HEK293 (cell line): ENCODE results near the gene ITGA11.
A peak's percentile ranks its signal among the peaks of the same experiment; 100 is the strongest.

Experiments used
- CTCF ChIA-PET: fragments of 350-600 bp; formaldehyde crosslinking; extraction: SDS; loops from one replicate; lab custom pipeline; 2021; ENCODE audit warnings: antibody characterized with exemption; lab: Yijun Ruan, JAX
- POLR2A ChIA-PET: fragments of 300-600 bp; formaldehyde crosslinking; extraction: SDS; loops from one replicate; lab custom pipeline; 2020; ENCODE audit warnings: antibody characterized with exemption, inconsistent platforms; lab: Yijun Ruan, JAX
- H3K27ac ChIP-seq: fragments of 200-500 bp; sonication (Bioruptor generic); 2 replicates; pipeline ENCODE4 v1.5.1; 2014; ENCODE audit warnings: low read depth, low read length, control low read depth, inconsistent platforms; ENCODE audit errors: extremely low read depth
- H3K36me3 ChIP-seq, 2 experiments: fragments of 200-500 bp in 1 of 2; sonication (Bioruptor generic) in 1 of 2; 1 replicate in 1 of 2; 2 replicates in 1 of 2; pipeline ENCODE4 v1.5.1; 2014 to 2017; ENCODE audit warnings: inconsistent platforms in 2 of 2, low read length in 2 of 2; ENCODE audit not compliant: control insufficient read depth in 2 of 2, insufficient read depth in 1 of 2
- H3K4me1 ChIP-seq: fragments of 200-500 bp; sonication (Bioruptor generic); 2 replicates; pipeline ENCODE4 v1.5.1; 2014; ENCODE audit warnings: mild to moderate bottlenecking, low read length, inconsistent platforms; ENCODE audit not compliant: control insufficient read depth, insufficient read depth
- H3K4me3 ChIP-seq: 2 replicates; pipeline ENCODE4 v1.5.1; 2011; ENCODE audit warnings: low read depth, mild to moderate bottlenecking, control low read depth, low read length, moderate library complexity
- H3K9me3 ChIP-seq: fragments of 200-500 bp; sonication (Bioruptor generic); 2 replicates; pipeline ENCODE4 v1.5.1; 2014; ENCODE audit warnings: low read depth, low read length, inconsistent platforms; ENCODE audit not compliant: control insufficient read depth, insufficient read depth
- BCL11B ChIP-seq: fragments of 450-650 bp; formaldehyde crosslinking; IDR thresholded peaks from 2 replicates; pipeline ENCODE4 v1.5.1; 2016; ENCODE audit warnings: low read depth, missing biosample characterization, missing genetic modification characterization
- EGR2 ChIP-seq: fragments of 450-650 bp; formaldehyde crosslinking; IDR thresholded peaks from 2 replicates; pipeline ENCODE4 v1.5.1; 2016; ENCODE audit warnings: low read depth, missing biosample characterization, missing genetic modification characterization
- ELK4 ChIP-seq: IDR thresholded peaks from 2 replicates; pipeline ENCODE4 v1.6.1; 2011; ENCODE audit warnings: mild to moderate bottlenecking, low read depth, low read length, borderline replicate concordance
- GLI2 ChIP-seq: fragments of 450-650 bp; formaldehyde crosslinking; IDR thresholded peaks from 2 replicates; pipeline ENCODE4; 2017; ENCODE audit warnings: missing biosample characterization, missing genetic modification characterization, low read depth, borderline replicate concordance
- HIC1 ChIP-seq: fragments of 450-650 bp; formaldehyde crosslinking; IDR thresholded peaks from 2 replicates; pipeline ENCODE4 v1.5.1; 2016; ENCODE audit warnings: missing biosample characterization, missing genetic modification characterization
- KLF8 ChIP-seq: fragments of 450-650 bp; formaldehyde crosslinking; IDR thresholded peaks from 2 replicates; pipeline ENCODE4 v1.5.1; 2016; ENCODE audit warnings: missing biosample characterization, missing genetic modification characterization
- MEIS1 ChIP-seq: sonication (generic); formaldehyde crosslinking; IDR thresholded peaks from 2 replicates; pipeline ENCODE4 v1.8.1; 2022; ENCODE audit warnings: missing genetic modification reagents, mild to moderate bottlenecking, borderline replicate concordance
- OSR2 ChIP-seq: fragments of 450-650 bp; formaldehyde crosslinking; IDR thresholded peaks from 2 replicates; pipeline ENCODE4 v1.5.1; 2016; ENCODE audit warnings: missing biosample characterization, missing genetic modification characterization
- WT1 ChIP-seq: fragments of 450-650 bp; formaldehyde crosslinking; IDR thresholded peaks from 2 replicates; pipeline ENCODE4 v1.5.1; 2016; ENCODE audit warnings: missing biosample characterization, missing genetic modification characterization
- ZBTB48 ChIP-seq: fragments of 450-650 bp; formaldehyde crosslinking; IDR thresholded peaks from 2 replicates; pipeline ENCODE4 v1.5.1; 2016; ENCODE audit warnings: missing biosample characterization, missing genetic modification characterization
- ZBTB6 ChIP-seq: fragments of 450-650 bp; formaldehyde crosslinking; IDR thresholded peaks from 2 replicates; pipeline ENCODE4 v1.5.1; 2017; ENCODE audit warnings: missing biosample characterization, missing genetic modification characterization
- ZFHX2 ChIP-seq: fragments of 450-650 bp; formaldehyde crosslinking; conservative IDR thresholded peaks from 2 replicates; pipeline ENCODE4 v1.5.1; 2016; ENCODE audit warnings: missing biosample characterization, missing genetic modification characterization
- ZFP69B ChIP-seq: fragments of 450-650 bp; formaldehyde crosslinking; IDR thresholded peaks from 2 replicates; pipeline ENCODE4 v1.5.1; 2016; ENCODE audit warnings: missing biosample characterization, missing genetic modification characterization
- ZNF2 ChIP-seq: fragments of 450-650 bp; formaldehyde crosslinking; IDR thresholded peaks from 2 replicates; pipeline ENCODE4 v1.5.1; 2016; ENCODE audit warnings: missing biosample characterization, missing genetic modification characterization
- ZNF221 ChIP-seq: fragments of 450-650 bp; formaldehyde crosslinking; IDR thresholded peaks from 2 replicates; pipeline ENCODE4 v1.5.1; 2017; ENCODE audit warnings: missing biosample characterization, missing genetic modification characterization, borderline replicate concordance
- ZNF223 ChIP-seq: fragments of 450-650 bp; formaldehyde crosslinking; IDR thresholded peaks from 2 replicates; pipeline ENCODE4 v1.5.1; 2016; ENCODE audit warnings: missing biosample characterization, missing genetic modification characterization
- ZNF24 ChIP-seq: fragments of 450-650 bp; formaldehyde crosslinking; IDR thresholded peaks from 2 replicates; pipeline ENCODE4 v1.5.1; 2016; ENCODE audit warnings: missing biosample characterization, missing genetic modification characterization
- ZNF248 ChIP-seq: fragments of 450-650 bp; formaldehyde crosslinking; IDR thresholded peaks from 2 replicates; pipeline ENCODE4 v1.5.1; 2017; ENCODE audit warnings: missing biosample characterization, missing genetic modification characterization
- ZNF311 ChIP-seq: fragments of 450-650 bp; formaldehyde crosslinking; IDR thresholded peaks from 2 replicates; pipeline ENCODE4 v1.5.1; 2017; ENCODE audit warnings: missing biosample characterization, missing genetic modification characterization, borderline replicate concordance
- ZNF341 ChIP-seq: fragments of 450-650 bp; formaldehyde crosslinking; IDR thresholded peaks from 2 replicates; pipeline ENCODE4; 2016; ENCODE audit warnings: low read depth, missing biosample characterization, missing genetic modification characterization
- ZNF354C ChIP-seq: fragments of 450-650 bp; formaldehyde crosslinking; IDR thresholded peaks from 2 replicates; pipeline ENCODE4 v1.5.1; 2016; ENCODE audit warnings: missing biosample characterization, missing genetic modification characterization, low read depth, borderline replicate concordance
- ZNF366 ChIP-seq: fragments of 450-650 bp; formaldehyde crosslinking; conservative IDR thresholded peaks from 2 replicates; pipeline ENCODE4 v1.5.1; 2016; ENCODE audit warnings: missing biosample characterization, missing genetic modification characterization
- ZNF501 ChIP-seq: fragments of 450-650 bp; formaldehyde crosslinking; IDR thresholded peaks from 2 replicates; pipeline ENCODE4 v1.5.1; 2016; ENCODE audit warnings: missing biosample characterization, missing genetic modification characterization
- ZNF521 ChIP-seq: fragments of 450-650 bp; formaldehyde crosslinking; IDR thresholded peaks from 2 replicates; pipeline ENCODE4 v1.5.1; 2017; ENCODE audit warnings: missing biosample characterization, mild to moderate bottlenecking, missing genetic modification characterization
- ZNF600 ChIP-seq: fragments of 450-650 bp; formaldehyde crosslinking; IDR thresholded peaks from 2 replicates; pipeline ENCODE4 v1.5.1; 2016; ENCODE audit warnings: missing biosample characterization, missing genetic modification characterization
- ZNF654 ChIP-seq: fragments of 450-650 bp; formaldehyde crosslinking; IDR thresholded peaks from 2 replicates; pipeline ENCODE4 v1.5.1; 2016; ENCODE audit warnings: low read depth, missing biosample characterization, missing genetic modification characterization
- ZNF785 ChIP-seq: fragments of 450-650 bp; formaldehyde crosslinking; IDR thresholded peaks from 2 replicates; pipeline ENCODE4 v1.5.1; 2016; ENCODE audit warnings: missing biosample characterization, missing genetic modification characterization
- ZNF843 ChIP-seq: fragments of 450-650 bp; formaldehyde crosslinking; IDR thresholded peaks from 2 replicates; pipeline ENCODE4 v1.5.1; 2016; ENCODE audit warnings: missing biosample characterization, missing genetic modification characterization
- ZSCAN16 ChIP-seq: fragments of 450-650 bp; formaldehyde crosslinking; IDR thresholded peaks from 2 replicates; pipeline ENCODE4 v1.5.1; 2016; ENCODE audit warnings: missing biosample characterization, missing genetic modification characterization
- ZXDB ChIP-seq: fragments of 450-650 bp; formaldehyde crosslinking; IDR thresholded peaks from 2 replicates; pipeline ENCODE4 v1.5.1; 2016; ENCODE audit warnings: missing biosample characterization, missing genetic modification characterization

ITGA11 gene

GRCh38 chr15:68433551-68433950, 1.6 kb upstream of the ITGA11 start (continued):
- TF ChIP-seq KLF8 (tag by site-specific recombination) = no peak
- no peak for TF ChIP-seq ZBTB6 (tag by site-specific recombination)

GRCh38 chr15:68432441-68433064, 590 bp upstream of the ITGA11 start:
- ChIA-PET POLR2A (no interaction called here), CTCF (interaction anchor here (0.6 to 1.3 kb wide), 2 partner anchors 40 to 180 kb away, joined by 3 to 5 read pairs; no protein-coding TSS in a partner anchor)
- no peak overlapping the region for H3K27ac ChIP-seq
- TF ChIP-seq EGR2 (tag by site-specific recombination) = no peak
- TF ChIP-seq ZNF654 = no peak
- no peak for TF ChIP-seq ZXDB
- TF ChIP-seq ZFP69B (tag by site-specific recombination) = no peak
- TF ChIP-seq GLI2 (tag by site-specific recombination) = no peak
- no peak for TF ChIP-seq ZNF785 (tag by site-specific recombination)
- TF ChIP-seq ZNF341 = no peak
- TF ChIP-seq ZNF311 (tag by site-specific recombination) = no peak
- no peak for TF ChIP-seq OSR2 (tag by site-specific recombination)
- no peak for TF ChIP-seq ELK4
- no peak for TF ChIP-seq ZNF2 (tag by site-specific recombination)
- no peak for TF ChIP-seq ZNF24
- TF ChIP-seq MEIS1 (CRISPR knock-in tag) = no peak
- no peak for TF ChIP-seq ZNF221 (tag by site-specific recombination)
- TF ChIP-seq ZNF354C (tag by site-specific recombination) = no peak
- no peak for TF ChIP-seq ZNF223 (tag by site-specific recombination)
- TF ChIP-seq ZNF600 (tag by site-specific recombination) = no peak
- no peak for TF ChIP-seq ZNF248
- no peak for TF ChIP-seq ZNF366 (tag by site-specific recombination)
- TF ChIP-seq, all 188 proteins: peak for 0
- no peaks in the 10 kb centered on the region for H3K9me3 ChIP-seq
- H3K4me3 ChIP-seq = no peak overlapping the region
- peaks cover 2% of the 10 kb centered on the region; the same call in 1 of the 2 replicates for H3K4me1 ChIP-seq
- H3K36me3 ChIP-seq = no peaks in the 10 kb centered on the region

GRCh38 chr15:68431037-68431791, 749 bp downstream of the ITGA11 start:
- no peaks in the 10 kb centered on the region for H3K9me3 ChIP-seq
- H3K4me1 ChIP-seq = peaks cover 2% of the 10 kb centered on the region; the same call in 1 of the 2 replicates
- POLR2A ChIA-PET = no interaction called here
- CTCF ChIA-PET = interaction anchor here (1.3 kb wide), 1 partner anchor 178 kb away, joined by 3 read pairs; no protein-coding TSS in a partner anchor
- H3K27ac ChIP-seq = no peak overlapping the region
- TF ChIP-seq ZNF843 (tag by site-specific recombination) (no peak), HIC1 (tag by site-specific recombination) (no peak), ZBTB48 (tag by site-specific recombination) (no peak), ZFHX2 (tag by site-specific recombination) (no peak), ZNF521 (tag by site-specific recombination) (no peak), ZNF501 (tag by site-specific recombination) (no peak), WT1 (tag by site-specific recombination) (no peak), EGR2 (tag by site-specific recombination) (no peak), ZSCAN16 (tag by site-specific recombination) (no peak), BCL11B (tag by site-specific recombination) (no peak)
- peak overlapping the region; percentile 35 for H3K4me3 ChIP-seq
- no peaks in the 10 kb centered on the region for H3K36me3 ChIP-seq
